ENCODE data around the gene VTI1A. TPM values are rescaled to one million over a fixed set of nuclear protein-coding genes. Genes with fewer than 3 reads are reported as not detected.

The VTI1A gene
- total RNA-seq, 1 donor from 2014 or later, result 26.3 TPM

DNA sequence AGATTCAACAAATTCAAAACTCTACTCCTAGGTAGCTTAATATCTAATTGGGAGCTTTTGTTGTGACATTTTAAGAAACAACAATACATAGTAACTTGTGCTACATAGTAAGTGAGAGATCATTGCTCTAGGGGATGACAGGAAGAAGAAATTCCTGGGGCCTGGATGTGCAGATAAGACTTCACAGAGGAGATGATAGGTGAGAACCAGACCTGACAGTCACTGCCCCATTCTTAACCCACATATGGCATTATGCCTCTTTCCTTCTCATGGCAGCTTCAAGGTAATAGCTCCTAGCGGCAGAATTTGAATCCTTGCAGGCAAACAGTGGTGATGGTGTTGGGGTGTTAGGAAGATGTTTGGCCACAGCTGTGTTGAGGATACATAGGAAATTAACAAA, 233.6 kb downstream of the VTI1A start:
- no peaks in the 10 kb centered on the region for H3K4me1 Mint-ChIP-seq (ENCODE audit: unreplicated experiment)
- H3K9me3 Mint-ChIP-seq (ENCODE audit: unreplicated experiment), result no peaks in the 10 kb centered on the region
- DNase-seq (ENCODE audit: extremely low spot score, unreplicated experiment), result no peak
- H3K27ac Mint-ChIP-seq (ENCODE audit: unreplicated experiment), result no peak overlapping the region
- H3K36me3 Mint-ChIP-seq (ENCODE audit: unreplicated experiment), result no peaks in the 10 kb centered on the region
- H3K4me3 Mint-ChIP-seq (ENCODE audit: unreplicated experiment), result no peak overlapping the region
- H3K27me3 Mint-ChIP-seq (ENCODE audit: unreplicated experiment), result no peaks in the 10 kb centered on the region
- TF ChIP-seq, protein P1, sequence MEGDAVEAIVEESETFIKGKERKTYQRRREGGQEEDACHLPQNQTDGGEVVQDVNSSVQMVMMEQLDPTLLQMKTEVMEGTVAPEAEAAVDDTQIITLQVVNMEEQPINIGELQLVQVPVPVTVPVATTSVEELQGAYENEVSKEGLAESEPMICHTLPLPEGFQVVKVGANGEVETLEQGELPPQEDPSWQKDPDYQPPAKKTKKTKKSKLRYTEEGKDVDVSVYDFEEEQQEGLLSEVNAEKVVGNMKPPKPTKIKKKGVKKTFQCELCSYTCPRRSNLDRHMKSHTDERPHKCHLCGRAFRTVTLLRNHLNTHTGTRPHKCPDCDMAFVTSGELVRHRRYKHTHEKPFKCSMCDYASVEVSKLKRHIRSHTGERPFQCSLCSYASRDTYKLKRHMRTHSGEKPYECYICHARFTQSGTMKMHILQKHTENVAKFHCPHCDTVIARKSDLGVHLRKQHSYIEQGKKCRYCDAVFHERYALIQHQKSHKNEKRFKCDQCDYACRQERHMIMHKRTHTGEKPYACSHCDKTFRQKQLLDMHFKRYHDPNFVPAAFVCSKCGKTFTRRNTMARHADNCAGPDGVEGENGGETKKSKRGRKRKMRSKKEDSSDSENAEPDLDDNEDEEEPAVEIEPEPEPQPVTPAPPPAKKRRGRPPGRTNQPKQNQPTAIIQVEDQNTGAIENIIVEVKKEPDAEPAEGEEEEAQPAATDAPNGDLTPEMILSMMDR (IDR thresholded peaks at IDR 0.05), result no peak

DNA sequence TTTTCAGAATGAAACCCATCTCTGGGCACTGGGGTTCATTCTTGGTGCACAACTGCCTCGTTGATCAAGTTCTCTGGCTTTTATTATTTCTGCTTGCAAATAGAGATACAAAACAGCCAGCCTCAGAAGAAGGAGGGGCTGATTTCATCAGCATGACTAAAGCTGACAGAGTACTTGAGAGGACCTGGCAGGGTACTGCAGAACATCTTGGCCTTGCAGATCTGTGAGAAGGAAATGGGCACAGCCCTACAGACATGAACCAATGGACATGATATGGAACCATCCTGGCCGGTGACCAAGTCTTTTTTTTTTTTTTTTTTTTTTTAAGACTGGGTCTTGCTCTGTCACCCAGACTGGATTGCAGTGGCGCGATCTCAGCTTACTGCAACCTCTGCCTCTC, 240.6 kb downstream of the VTI1A start:
- TF ChIP-seq, protein P1 (IDR thresholded peaks at IDR 0.05), result no peak
- Mint-ChIP-seq H3K36me3 (ENCODE audit: unreplicated experiment) (no peaks in the 10 kb centered on the region), H3K27me3 (ENCODE audit: unreplicated experiment) (no peaks in the 10 kb centered on the region), H3K27ac (ENCODE audit: unreplicated experiment) (no peak overlapping the region), H3K4me3 (ENCODE audit: unreplicated experiment) (no peak overlapping the region), H3K9me3 (ENCODE audit: unreplicated experiment) (no peaks in the 10 kb centered on the region), H3K4me1 (ENCODE audit: unreplicated experiment) (peaks cover 2% of the 10 kb centered on the region)
- no peak for DNase-seq (ENCODE audit: extremely low spot score, unreplicated experiment)

DNA sequence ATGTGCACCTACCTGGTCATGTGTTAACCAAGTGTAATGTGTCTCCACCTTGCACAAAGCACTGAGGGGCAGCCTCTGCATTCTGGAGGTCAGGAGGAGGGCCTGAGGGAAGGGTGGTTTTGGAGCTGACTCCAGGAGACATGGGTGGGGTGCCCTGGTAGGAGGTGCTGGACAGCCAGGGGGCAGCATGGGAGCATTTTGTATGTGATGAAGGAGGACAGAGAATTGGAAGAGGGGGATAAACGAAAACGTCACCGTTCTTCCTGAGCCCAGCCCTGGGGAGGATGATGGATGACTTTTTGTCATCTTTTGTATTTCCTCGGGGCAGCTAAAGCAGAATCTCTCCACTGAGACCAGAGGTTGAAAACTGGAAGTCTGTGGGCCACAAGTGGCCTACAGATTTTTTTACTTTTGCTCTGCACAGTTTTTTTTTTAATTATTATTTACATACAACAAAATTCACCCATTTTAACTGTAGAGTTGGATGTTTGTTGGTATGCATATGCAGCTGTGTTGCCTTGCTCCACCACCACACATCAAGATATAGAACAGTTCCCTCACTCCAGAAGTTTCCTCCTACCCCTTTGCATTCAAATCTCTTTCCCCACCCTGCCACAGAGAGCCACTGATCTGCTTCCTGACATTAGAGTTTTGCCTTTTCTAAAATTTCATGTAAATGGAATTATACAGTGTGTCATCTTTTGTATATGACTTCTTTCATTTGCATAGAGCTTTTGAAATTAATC, 242.5 kb downstream of the VTI1A start:
- H3K4me3 Mint-ChIP-seq (ENCODE audit: unreplicated experiment), result no peak overlapping the region
- peaks cover 2% of the 10 kb centered on the region for H3K4me1 Mint-ChIP-seq (ENCODE audit: unreplicated experiment)
- no peaks in the 10 kb centered on the region for H3K9me3 Mint-ChIP-seq (ENCODE audit: unreplicated experiment)
- H3K27me3 Mint-ChIP-seq (ENCODE audit: unreplicated experiment), result no peaks in the 10 kb centered on the region
- H3K27ac Mint-ChIP-seq (ENCODE audit: unreplicated experiment), result no peak overlapping the region
- no peak for DNase-seq (ENCODE audit: extremely low spot score, unreplicated experiment)
- no peaks in the 10 kb centered on the region for H3K36me3 Mint-ChIP-seq (ENCODE audit: unreplicated experiment)
- TF ChIP-seq, protein P1 (IDR thresholded peaks at IDR 0.05), result peak; percentile 55

DNA sequence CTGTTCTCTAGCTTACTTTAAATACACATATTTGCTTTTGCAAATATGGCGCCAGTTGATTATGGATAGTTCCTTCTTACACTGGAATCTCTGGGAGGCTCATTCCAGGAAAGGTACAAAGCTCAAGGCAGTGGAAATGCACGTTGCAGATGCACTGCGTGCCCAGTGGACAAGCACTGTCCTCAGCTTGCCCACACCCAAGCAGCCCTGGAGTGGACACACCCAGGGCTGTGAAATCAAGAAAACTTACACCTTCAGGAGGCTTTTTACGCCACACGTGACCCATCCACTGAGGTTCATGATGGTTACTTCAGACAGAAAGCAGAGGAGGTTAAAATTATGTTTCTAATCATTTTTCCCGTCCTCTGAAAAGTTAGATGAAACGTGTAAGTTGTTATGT, 248.5 kb downstream of the VTI1A start:
- TF ChIP-seq, protein P1 (IDR thresholded peaks at IDR 0.05), result no peak
- DNase-seq (ENCODE audit: extremely low spot score, unreplicated experiment), result no peak
- Mint-ChIP-seq H3K9me3 (ENCODE audit: unreplicated experiment) (no peaks in the 10 kb centered on the region), H3K36me3 (ENCODE audit: unreplicated experiment) (peaks cover 3% of the 10 kb centered on the region), H3K27me3 (ENCODE audit: unreplicated experiment) (no peaks in the 10 kb centered on the region), H3K4me1 (ENCODE audit: unreplicated experiment) (peaks cover 13% of the 10 kb centered on the region), H3K27ac (ENCODE audit: unreplicated experiment) (no peak overlapping the region), H3K4me3 (ENCODE audit: unreplicated experiment) (no peak overlapping the region)

DNA sequence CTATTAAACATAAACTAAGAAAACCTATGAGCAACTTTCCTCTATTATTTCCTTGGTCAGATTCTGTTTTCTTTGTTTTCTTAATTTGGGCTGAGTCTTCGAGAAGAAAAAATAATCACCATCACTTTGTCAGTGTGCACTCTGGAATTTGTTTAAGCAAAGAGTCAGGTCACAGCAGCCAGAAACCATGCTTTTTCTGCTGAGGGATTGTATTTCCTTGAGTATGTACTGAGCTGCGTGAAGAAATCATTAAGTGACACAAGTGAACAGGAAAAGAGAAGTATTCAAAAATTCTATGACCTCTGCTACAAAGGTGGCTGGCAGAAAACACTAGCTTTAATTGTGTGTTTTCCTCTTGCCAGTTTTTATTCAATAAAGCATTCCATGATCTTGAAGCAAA, 249.6 kb downstream of the VTI1A start:
- Mint-ChIP-seq H3K27me3 (ENCODE audit: unreplicated experiment) (no peaks in the 10 kb centered on the region), H3K4me3 (ENCODE audit: unreplicated experiment) (no peak overlapping the region), H3K9me3 (ENCODE audit: unreplicated experiment) (no peaks in the 10 kb centered on the region), H3K36me3 (ENCODE audit: unreplicated experiment) (peaks cover 3% of the 10 kb centered on the region), H3K27ac (ENCODE audit: unreplicated experiment) (no peak overlapping the region), H3K4me1 (ENCODE audit: unreplicated experiment) (peaks cover 20% of the 10 kb centered on the region)
- TF ChIP-seq, protein P1 (IDR thresholded peaks at IDR 0.05), result no peak
- DNase-seq (ENCODE audit: extremely low spot score, unreplicated experiment), result no peak

Data from osteocyte (in vitro differentiated cells).